Stimulated activated CD4-positive, alpha-beta T cell treated with anti-CD3 and anti-CD28 coated beads, Interleukin-15, amount 100 ng/mL, for 24 hours (primary cell): ENCODE data around the gene APOBEC3G.

ENCODE experiments used
- DNase-seq: peaks from one replicate; pipeline ENCODE4 v3.0.0-alpha.2; 2020

APOBEC3G gene

DNA sequence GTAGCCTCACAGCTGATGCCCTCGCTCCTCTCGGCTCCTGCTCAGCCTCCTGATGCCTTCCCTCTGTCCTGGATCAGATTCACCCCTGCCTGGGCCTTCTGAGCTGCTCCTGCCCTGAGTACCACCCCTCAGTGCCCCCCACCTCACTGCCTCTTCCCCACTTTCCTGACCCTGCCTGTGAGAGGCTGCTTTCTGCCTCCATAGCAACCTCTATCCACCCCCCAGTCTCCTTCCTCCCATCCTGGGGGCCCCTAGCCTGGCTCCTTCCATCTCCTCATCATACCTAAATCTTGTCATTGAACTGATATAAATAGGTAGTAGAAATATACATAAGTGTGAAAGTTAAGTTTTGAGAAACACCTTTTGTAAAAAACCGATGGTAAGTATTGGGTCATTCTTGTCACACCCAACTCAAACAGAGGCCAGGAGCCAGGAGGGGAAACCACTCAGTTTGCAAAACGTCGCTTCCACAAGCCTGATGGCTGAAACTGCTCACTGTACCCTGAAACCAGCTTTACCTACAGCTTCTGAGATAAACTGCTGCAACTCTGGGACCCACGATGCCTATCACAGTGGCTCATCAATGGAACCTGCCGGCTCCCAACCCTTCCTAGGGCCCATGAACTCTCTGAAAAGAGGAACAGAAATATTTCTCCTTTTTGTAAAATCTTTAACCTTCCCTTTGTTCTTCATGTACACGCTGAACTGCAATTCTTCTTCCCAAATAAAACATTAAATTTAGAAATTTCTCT, 15.2 kb downstream of the APOBEC3G start:
- no peak for DNase-seq

DNA sequence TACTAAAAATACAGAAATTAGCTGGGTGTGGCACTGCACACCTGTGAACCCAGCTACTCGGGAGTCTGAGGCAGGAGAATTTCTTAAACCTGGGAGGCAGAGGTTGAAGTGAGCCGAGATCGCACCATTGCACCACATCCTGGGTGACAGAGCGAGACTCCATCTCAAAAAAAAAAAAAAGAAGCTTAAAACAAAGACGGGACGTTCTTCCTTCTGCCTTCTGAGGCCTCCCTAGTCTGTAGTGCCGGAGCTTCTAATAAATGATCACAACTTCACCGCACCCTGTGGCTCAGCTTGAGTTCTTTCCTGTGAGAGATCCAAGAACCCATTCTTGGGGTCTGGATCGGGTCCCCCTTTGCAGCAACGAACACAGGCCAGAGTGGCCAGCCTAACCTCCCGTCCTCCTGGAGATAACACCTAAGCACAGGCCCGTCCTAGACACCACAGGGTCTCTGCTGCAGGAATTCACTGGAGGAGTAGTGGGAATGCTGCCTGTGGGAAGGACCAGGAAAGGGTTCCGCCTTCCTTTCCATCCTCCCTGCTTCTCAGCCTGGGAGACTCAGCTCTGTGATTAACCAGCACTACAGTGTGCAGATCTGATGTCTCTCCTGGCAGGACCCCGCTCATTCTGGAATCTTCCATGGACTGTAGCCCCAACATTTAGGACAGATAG, 17.8 kb downstream of the APOBEC3G start:
- DNase-seq = no peak

DNA sequence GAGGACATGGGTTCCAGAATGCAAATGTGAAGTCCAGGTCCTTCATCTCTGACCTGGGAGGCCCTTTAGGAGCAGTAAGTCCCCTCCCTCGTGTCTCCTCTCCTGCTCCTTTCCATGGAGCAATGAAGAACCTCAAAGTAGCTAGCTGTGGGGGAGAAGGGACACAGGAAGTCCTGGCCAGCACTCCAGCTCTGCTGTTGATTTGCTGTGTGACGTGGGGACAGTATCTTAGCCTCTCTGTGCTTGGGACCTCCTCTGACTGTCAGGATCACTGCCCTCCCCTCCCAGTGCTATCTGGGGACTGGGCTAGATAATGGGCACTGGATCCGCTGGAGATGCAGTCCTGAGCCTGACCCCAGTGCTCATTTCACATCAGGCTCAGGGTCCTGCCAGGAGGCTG, 18.9 kb downstream of the APOBEC3G start:
- no peak for DNase-seq

DNA sequence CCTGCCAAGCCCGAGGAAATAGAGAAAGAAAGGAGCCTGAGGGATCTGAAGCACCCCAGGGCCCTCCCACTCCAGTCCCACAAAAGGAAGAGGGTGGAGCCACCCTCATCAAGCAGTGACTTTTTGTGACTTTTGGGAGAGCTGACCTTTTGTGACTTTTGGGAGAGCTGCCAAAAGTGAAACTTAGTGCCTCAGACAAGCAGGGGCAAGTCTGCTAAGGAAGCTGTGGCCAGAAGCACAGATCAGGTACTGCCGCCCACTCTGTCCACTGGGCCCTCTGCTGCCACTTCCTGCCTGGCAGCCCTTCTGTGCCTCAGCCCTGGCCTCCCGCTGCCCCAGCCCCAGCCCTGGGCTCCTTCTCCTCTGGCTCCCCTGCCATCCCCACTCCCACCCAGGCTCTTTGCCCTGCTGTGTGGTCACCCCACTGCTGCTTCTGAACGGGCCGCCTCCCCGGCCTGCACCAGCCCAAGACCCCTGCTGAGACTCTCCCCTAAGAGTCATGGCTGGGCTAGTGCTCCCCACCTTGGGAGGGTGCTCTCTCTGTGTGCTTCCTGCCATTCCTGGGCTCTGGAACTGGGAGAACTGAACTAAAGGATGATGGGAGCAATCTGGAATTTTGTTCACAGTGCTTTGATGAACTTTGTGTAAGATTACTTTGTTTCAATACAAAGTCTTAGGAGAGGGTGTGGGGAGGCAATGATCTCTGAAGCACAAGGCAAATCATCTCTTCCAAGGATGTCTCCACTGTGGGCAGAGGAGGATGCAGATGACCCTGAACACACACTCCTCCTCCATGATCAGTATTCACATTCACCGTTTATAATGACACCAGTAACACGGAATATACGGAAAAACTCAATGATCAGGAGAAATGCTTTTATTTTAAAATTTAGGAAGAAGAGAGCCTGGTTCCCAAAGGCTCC, 20.3 kb downstream of the APOBEC3G start, which contains the start of gene APOBEC3H:
Gene APOBEC3H, plus strand, starts transcription at position 147 of the 923 bp plus-strand sequence. CDS start 3,035 bp downstream, outside the sequence.
- no peak for DNase-seq

DNA sequence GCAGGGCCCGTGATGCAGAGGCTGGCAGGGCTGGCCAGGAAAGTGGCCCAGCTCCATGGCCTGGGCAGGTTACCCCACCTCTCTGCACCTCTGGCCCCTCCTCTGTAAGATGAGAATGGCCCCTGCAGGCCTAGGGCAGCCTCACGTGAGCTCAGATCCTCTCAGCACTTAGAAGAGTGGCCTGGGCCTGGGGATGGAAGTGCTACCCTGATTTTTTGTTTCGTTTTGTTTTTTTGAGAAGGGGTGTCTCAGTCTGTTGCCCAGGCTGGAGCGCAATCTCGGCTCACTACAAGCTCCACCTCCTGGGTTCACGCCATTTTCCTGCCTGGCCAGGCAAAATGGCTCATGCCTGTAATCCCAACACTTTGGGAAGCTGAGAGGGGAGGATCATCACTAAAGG, 21.0 kb downstream of the APOBEC3G start:
- DNase-seq = no peak

DNA sequence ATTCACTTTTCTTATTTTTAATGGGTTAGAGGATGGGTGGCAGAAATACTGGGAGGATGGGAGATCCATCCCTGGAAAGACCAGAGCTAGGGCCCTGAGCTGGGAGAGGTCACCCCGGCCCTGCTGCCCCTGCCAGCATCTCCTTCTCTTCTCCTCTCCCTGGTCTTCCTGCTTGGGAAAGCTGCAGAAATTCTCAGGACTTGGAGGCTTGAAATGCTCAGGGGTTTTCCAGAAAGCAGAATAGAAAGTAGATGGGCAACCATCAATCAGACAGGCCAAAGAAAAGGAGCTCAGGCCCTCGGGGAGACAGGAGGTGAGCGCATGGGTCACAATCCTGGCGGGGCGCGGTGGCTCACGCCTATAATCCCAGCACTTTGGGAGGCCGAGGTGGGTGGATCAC, 21.5 kb downstream of the APOBEC3G start:
- no peak for DNase-seq

DNA sequence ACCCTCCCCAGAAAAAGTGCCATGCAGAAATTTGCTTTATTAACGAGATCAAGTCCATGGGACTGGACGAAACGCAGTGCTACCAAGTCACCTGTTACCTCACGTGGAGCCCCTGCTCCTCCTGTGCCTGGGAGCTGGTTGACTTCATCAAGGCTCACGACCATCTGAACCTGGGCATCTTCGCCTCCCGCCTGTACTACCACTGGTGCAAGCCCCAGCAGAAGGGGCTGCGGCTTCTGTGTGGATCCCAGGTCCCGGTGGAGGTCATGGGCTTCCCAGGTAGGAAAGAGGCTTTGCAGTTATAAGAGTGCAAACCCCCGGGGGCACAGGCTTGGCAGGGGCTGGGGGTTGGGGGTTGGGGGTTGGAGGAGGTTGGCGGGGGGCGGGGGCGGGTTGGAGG, 24.2 kb downstream of the APOBEC3G start:
- DNase-seq = no peak

DNA sequence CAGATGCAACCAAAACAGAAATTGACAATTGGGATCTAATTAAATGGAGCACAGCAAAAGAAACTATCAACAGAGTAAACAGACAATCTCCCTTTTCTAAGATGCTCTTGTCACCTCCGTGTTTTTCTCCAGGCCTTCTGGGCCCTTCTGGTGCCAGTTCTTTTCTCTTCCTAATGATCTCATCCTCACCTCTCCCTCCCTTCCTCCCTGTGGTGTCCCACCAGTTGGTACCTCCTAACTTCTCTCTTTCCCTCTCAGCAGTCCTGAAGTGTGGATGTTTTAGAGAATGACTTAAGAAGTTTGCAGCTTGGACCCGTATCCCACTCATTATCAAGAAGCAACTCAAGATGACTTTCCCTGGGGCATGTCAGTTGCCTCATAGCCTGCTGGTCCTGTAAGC, 26.4 kb downstream of the APOBEC3G start:
- no peak for DNase-seq

DNA sequence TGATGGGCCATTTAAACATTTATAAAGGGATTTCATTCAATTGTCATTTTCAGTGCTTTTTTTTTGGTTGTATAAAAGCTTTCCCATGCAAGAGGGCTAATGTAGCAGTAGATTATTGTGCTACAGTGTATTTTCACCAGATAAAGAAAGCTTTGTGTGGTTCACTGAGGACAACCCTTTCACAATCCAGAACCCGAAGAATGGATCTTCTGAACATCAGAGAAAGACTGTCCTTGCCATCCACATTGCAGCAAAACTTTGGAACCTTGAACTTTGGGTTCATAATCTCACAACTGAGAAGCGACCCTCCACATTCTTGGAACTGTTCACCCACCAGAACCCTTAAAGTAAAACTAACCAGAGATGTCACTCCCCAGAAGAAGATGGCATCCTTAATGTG, 29.3 kb downstream of the APOBEC3G start:
- DNase-seq = no peak

DNA sequence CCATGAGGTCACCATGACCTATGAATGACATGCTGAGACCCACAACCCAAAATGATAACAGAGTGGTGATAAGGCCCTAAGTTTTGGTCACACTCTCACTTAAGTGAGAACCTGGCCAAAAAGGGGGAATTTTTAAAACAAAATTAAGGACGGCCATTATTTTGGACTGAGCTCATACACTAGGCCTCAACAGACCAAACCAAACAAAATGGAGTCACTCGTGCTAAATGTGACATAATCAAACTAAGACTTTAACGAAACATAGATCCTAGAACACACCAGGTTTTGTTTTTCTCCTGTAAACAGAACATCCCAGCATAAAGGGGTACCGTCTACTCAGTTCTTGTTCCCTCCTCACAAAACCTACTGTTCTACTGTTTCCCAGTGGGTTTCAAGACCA, 31.4 kb downstream of the APOBEC3G start:
- no peak for DNase-seq

DNA sequence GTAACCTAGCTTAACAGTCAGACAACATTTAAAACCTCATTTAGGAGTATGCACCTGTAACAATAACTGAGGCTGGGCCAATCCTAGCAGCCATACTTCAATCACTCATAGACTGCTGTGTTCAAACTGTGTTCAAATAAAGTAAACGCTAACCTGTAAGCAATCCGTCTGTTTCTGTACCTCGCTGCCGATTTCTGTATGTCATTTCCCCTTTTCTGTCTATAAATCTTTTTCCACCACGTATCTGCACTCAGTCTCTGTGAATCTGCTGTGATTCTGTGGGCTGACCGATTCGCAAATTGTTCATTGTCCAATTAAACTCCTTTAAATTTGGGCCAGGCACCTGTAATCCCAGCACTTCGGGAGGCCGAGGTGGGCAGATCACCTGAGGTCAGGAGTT, 32.3 kb downstream of the APOBEC3G start:
- no peak for DNase-seq

DNA sequence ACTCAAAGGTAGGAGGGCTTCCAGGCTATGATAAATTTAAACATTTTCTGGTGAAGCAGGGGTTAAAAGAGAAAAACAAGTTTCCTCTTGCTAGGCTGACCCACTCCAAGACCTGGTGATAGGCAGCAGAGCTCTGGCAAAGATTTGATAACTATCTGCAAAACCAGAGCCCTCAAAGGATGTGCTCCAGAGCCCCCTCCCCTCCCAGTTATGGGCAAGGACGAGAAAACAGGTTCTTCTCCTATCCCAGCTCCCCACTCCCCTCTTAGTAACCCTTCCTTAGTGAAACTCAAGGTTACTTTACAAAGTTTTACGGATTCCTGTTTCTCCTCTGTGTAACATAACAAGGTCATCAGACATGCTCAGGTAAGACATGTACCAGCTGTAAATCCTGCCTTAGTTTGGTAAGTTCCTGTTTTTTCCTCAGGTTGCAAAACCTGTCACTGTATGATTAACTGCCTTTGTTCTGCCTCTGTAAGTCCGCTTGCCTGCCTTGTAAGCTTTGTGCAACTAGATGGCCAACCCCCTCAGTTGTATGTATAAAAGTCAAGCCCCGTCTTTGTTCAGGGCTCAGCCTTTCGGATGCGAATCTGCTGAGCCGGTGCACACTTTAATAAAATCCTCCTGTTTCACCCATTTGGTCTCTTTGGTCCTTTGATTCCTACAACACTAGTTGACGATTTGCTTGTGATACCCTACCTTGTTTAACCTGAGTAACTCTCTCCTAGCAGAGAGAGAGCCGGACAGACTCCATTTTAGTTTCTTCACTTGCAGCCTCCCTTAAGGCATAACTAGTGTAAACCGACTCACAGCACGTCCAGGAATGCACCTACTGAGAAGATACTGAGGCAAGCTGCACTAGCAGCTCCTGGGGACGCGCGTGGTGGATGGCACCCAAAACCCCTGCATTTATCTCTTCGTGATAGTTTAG, 33.8 kb downstream of the APOBEC3G start:
- no peak for DNase-seq

DNA sequence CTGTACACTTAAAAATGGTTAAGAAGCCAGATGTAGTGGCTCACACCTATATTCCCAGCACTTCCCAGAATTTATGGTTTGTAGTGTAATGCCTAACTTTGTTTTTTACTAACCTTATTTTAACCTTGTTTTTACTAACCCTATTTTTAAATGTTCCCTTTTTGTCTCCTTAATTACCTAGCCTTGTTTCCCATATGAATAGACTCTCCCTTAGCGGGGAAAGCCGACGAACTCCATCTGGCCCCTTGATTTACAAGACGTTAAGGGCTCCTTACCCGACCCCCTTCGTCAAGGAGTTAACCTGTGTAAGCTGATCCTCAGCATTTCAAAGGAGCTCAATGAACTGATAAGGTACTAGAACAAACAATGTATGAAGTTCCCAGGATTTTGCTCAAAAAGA, 37.0 kb downstream of the APOBEC3G start:
- no peak for DNase-seq

DNA sequence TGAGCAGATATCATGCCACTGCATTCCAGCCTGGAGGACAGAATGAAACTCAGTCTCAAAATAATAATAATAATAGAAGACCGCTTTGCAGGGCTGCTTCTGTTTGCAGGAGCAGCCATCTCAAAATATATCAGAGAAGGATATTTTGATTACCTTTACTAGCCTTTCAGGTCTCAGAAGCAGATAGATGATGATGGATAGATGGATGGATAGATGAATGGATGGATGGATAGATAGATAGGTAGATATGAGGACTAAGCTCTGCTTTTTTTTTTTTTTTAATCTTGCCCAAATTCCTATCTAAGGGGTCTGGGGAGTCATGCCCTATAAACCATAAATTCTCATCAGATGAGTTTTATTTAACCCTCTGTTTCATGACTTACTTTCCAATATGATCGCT, 38.5 kb downstream of the APOBEC3G start:
- no peak for DNase-seq

DNA sequence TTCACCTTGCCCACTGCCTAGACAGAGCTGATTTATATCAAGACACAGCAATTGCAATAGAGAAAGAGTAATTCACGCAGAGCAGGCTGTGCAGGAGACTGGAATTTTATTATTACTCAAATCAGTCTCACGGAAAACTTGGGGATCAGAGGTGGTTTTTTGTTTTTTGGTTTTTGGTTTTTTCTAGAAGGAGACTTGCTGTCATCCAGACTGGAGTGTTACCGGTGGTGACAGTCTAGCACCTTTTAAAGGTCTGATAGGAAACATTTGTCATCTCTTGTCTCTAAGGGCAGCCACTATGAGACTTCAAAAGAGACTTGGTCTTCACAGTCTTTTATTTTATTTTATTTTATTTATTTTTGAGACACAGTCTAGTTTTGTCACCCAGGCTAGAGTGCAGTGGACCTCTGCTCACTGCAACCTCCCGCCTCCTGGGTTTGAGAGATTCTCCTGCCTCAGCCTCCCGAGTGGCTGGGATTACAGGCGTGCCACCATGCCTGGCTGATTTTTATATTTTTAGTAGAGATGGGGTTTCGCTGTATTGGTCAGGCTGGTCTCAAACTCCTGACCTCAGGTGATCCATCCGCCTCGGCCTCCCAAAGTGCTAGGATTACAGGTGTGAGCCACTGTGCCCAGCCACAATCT, 39.0 kb downstream of the APOBEC3G start:
- peak; percentile 17 for DNase-seq

DNA sequence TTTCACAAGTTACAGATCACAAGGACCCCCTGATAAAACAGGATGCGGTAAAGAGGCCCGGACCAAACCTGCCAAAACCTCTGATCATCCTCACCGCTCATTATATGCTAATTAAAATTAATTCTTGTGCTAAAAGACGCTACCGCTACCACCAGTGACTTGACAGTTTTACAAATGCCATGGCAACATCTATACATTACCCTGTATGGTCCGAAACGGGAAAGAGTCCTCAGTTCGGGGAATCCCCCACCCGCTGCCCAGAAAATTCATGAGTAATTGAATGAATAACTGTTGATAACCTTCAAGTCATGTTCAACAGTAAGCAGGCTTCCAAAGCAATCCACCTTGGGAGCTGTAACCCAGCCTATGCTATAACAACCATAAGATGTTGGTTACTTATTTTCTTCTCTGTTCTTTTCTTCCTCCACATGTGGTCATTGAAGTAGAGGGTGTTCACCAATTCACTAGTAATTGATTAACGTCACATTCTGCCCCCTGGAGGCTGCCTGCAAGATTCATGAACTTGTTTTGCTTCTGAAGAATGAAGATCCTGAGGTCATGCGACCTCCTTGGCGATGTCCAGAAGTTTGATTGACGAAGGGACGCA, 40.6 kb downstream of the APOBEC3G start:
- peak; percentile 83 for DNase-seq

DNA sequence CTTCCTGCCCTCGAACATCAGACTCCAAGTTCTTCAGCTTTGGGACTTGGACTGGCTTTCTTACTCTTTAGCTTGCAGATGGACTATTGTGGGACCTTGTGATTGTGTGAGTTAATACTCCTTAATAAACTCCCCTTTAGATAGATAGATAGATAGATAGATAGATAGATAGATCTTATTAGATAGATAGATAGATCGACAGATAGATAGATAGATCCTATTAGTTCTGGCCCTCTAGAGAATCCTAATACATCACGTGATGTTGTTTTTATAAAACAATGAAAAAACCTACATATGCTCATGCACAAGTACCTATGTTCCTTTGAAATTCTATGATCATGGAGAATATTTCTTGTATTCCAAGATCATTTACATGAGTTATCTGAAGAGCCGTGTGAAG, 43.9 kb downstream of the APOBEC3G start:
- DNase-seq = no peak

DNA sequence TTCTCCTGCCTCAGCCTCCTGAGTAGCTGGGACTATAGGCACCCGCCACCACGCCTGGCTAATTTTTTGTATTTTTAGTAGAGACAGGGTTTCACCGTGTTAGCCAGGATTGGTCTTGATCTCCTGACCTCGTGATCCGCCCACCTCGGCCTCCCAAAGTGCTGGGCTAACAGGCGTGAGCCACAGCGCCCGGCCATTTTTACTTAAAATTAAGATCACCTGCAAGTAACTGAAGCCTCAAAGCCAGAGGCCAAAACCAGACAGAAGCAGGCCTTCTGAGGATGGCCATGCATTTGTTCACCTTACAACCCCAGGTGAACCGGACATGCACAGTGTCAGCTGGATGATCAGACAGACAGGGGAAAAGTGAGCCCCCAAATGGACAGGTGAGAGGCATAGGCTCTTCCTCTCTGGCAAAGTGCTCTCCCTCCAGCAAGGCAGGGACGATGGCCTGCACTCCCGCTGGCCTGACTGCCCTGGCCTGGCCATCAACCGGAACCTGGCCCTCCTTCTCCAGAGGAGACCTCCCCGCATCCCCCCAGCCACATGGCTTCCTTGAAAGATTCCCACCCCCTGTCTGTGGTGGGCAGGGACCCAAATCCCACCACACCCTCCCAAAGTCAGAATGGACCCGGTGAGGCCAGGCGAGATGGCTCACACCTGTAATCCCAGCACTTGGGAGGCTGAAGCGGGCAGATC, 45.8 kb downstream of the APOBEC3G start:
- DNase-seq = no peak

DNA sequence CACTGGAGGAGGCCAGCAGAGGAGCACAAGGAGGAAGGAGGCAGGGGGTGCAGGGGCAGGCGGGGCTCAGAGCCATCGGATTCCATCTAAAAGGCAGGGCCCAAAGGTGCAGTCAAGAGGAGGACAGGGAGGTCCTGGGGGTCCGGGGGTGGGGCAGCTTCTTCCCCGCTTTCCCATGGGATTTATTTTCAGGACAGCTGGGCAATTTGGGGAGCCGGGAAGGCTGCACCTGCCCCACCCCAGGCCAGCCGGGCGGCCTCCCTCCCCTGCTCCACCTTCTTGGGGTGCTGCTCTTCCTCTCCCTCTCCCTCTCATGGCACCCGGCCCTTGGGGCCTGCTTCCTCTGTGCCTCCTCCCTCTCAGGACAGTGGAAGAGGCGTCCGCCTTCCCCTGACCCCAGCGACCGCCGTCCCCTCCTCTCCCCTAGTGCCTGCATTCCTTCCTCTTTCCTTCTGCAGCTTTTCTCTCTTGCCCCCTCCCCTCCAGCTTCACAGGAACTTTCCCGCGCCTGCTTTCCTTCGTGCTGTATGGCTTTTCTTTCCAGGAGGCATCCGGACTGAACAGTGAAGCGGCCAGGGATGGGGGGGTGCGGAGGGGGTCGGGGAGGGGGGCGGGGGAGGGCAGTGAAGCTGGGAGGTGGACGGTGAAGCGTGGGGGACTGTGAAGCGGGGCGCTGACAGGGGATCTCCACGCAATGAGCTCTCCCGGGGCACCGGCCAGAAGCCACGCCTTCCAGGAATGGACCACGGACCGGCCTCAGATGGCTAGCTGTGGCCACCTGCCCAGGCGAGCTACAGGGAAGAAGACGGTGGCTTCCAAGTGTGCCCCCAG, 46.9 kb downstream of the APOBEC3G start:
- no peak for DNase-seq

DNA sequence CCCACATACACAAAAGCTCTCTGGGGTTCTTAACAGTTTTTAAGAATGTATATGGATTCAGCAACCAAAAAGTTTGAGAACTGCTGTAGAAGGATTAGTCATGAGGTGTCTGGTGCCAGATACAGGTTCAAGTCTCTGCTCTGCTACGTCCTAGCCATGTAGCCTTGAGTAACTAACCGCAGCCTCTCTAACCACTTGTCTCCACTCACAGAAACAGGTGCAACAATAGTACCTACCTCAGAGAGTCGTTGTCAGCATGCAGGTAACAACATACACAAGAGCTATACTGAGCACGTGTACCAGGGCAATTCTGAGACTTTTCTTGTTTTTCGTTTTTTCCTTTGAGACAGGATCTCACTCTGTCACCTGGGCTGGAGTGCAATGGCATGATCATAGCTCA, 48.5 kb downstream of the APOBEC3G start:
- no peak for DNase-seq
